NOMO-1 treated with DMSO at 0.1 percent for 48 hours (cell line): ENCODE measurements around the gene PMFBP1.

ENCODE experiments used
- DNase-seq: peaks from one replicate; lab custom pipeline; 2025; ENCODE audit not compliant: unreplicated experiment; lab: John Stamatoyannopoulos, UW

Gene PMFBP1

GRCh38 chr16:72189865-72190371 is 18.0 kb upstream of the PMFBP1 start:
- no peak for DNase-seq

- no peak for DNase-seq
Measured at GRCh38 chr16:72188541-72188940, 16.6 kb upstream of the PMFBP1 start.

GRCh38 chr16:72187551-72187950 is 15.6 kb upstream of the PMFBP1 start:
- no peak for DNase-seq

- DNase-seq = no peak
Measured at GRCh38 chr16:72182976-72183375, 11.0 kb upstream of the PMFBP1 start.

- no peak for DNase-seq
Measured at GRCh38 chr16:72179204-72179970, 7.4 kb upstream of the PMFBP1 start.

GRCh38 chr16:72174726-72175125 is 2.8 kb upstream of the PMFBP1 start:
- DNase-seq = no peak

- no peak for DNase-seq
Measured at GRCh38 chr16:72173997-72174396, 2.0 kb upstream of the PMFBP1 start.

GRCh38 chr16:72171236-72171635 is 719 bp downstream of the PMFBP1 start:
- DNase-seq = no peak

- no peak for DNase-seq
Measured at GRCh38 chr16:72169708-72170107, 2.2 kb downstream of the PMFBP1 start.

GRCh38 chr16:72168365-72168764 is 3.6 kb downstream of the PMFBP1 start:
- no peak for DNase-seq

GRCh38 chr16:72166954-72167561 is 4.9 kb downstream of the PMFBP1 start:
- no peak for DNase-seq

- DNase-seq = no peak
Measured at GRCh38 chr16:72166151-72166550, 5.8 kb downstream of the PMFBP1 start.

GRCh38 chr16:72164691-72165090 is 7.3 kb downstream of the PMFBP1 start:
- DNase-seq = no peak

GRCh38 chr16:72162105-72162692 is 9.8 kb downstream of the PMFBP1 start:
- no peak for DNase-seq

GRCh38 chr16:72159801-72160200 is 12.2 kb downstream of the PMFBP1 start:
- no peak for DNase-seq

- no peak for DNase-seq
Measured at GRCh38 chr16:72159386-72159785, 12.6 kb downstream of the PMFBP1 start.

- peak; percentile 45 for DNase-seq
Measured at GRCh38 chr16:72149676-72150464, 22.1 kb downstream of the PMFBP1 start.

GRCh38 chr16:72142476-72142875 is 29.5 kb downstream of the PMFBP1 start:
- DNase-seq = no peak

- DNase-seq = no peak
Measured at GRCh38 chr16:72139908-72140307, 32.0 kb downstream of the PMFBP1 start.

GRCh38 chr16:72138064-72138572 is 33.8 kb downstream of the PMFBP1 start:
- no peak for DNase-seq

GRCh38 chr16:72137380-72138063 is 34.4 kb downstream of the PMFBP1 start:
- no peak for DNase-seq
